Measurements from ENCODE around the gene ACSM2A.

DNA sequence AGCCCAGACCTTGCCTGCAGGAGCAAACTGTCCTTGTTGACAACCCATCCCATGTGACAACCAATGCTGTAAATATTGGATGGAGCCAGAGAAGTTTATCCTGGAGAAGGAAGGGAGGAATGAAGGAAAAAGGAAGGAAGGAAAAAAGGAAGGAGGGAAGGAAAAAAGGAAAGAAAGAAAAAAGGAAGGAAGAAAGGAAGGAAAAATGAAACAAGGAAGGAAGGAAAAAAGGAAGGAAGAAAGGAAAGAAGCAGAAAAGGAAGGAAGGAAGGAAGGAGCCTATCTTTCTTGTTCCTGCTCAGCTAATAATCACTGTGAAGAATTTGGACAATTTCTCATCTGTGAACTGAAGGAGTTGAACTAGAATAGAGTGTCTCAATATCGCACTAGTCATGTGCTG, 68.8 kb downstream of the ACSM2A start:
- TF ChIP-seq POLR2A (IDR thresholded peaks at IDR 0.05), result no peak
- no peak for TF ChIP-seq CTCF (IDR thresholded peaks at IDR 0.05)
- no peak for TF ChIP-seq POLR2AphosphoS5 (IDR thresholded peaks at IDR 0.05)
